KMS-11 (cell line): ENCODE measurements around the gene WDR46.

Source experiments
- H2AFZ ChIP-seq: fragments of 200-600 bp; sonication (generic); 2 replicates; pipeline ENCODE4 v1.6.1; 2016; ENCODE audit warnings: antibody characterized with exemption, mixed run types, low read depth
- H3K27ac ChIP-seq: fragments of 200-600 bp; sonication (generic); 2 replicates; pipeline ENCODE4 v1.6.1; 2016; ENCODE audit warnings: mild to moderate bottlenecking, mixed run types
- H3K27me3 ChIP-seq: fragments of 200-600 bp; sonication (generic); 2 replicates; pipeline ENCODE4 v1.6.1; 2017; ENCODE audit warnings: mild to moderate bottlenecking, low read depth, mixed run types, moderate library complexity; ENCODE audit not compliant: insufficient read depth
- H3K36me3 ChIP-seq: fragments of 200-600 bp; sonication (generic); 2 replicates; pipeline ENCODE4 v1.6.1; 2017; ENCODE audit warnings: mild to moderate bottlenecking, mixed run types; ENCODE audit not compliant: insufficient read depth
- H3K4me1 ChIP-seq: fragments of 200-600 bp; sonication (generic); 2 replicates; pipeline ENCODE4 v1.6.1; 2016; ENCODE audit warnings: mild to moderate bottlenecking, low read depth, mixed run types; ENCODE audit not compliant: poor library complexity, severe bottlenecking
- H3K4me2 ChIP-seq: fragments of 200-600 bp; sonication (generic); 2 replicates; pipeline ENCODE4 v1.7.0; 2016; ENCODE audit warnings: mild to moderate bottlenecking, mixed run types
- H3K4me3 ChIP-seq: fragments of 200-600 bp; sonication (generic); IDR thresholded peaks from 2 replicates; pipeline ENCODE4 v1.6.1; 2017; ENCODE audit warnings: low read depth, low read length, mixed read lengths; ENCODE audit not compliant: insufficient read depth
- H3K79me2 ChIP-seq: fragments of 200-600 bp; sonication (generic); 2 replicates; pipeline ENCODE4 v1.6.1; 2016; ENCODE audit warnings: low read depth, mixed run types; ENCODE audit not compliant: insufficient read depth
- H3K9ac ChIP-seq: fragments of 200-600 bp; sonication (generic); 2 replicates; pipeline ENCODE4 v1.6.1; 2016; ENCODE audit warnings: mild to moderate bottlenecking, mixed run types
- H4K20me1 ChIP-seq: fragments of 200-600 bp; sonication (generic); 2 replicates; pipeline ENCODE4 v1.6.1; 2016; ENCODE audit warnings: mild to moderate bottlenecking, mixed run types; ENCODE audit not compliant: insufficient read depth
- CTCF ChIP-seq: fragments of 200-600 bp; sonication (generic); conservative IDR thresholded peaks from 2 replicates; pipeline ENCODE4 v1.6.1; 2017; ENCODE audit warnings: low read depth, mild to moderate bottlenecking, antibody characterized with exemption, low read length, moderate library complexity, mixed read lengths

Gene WDR46

GRCh38 chr6:33288921-33289783 lies at the start of gene WDR46, which contains the start of gene PFDN6:
WDR46 (minus strand) TSS chr6:33289239; CDS start chr6:33289170, 69 bp downstream.
PFDN6 (plus strand) TSS chr6:33289601; CDS start chr6:33289857, 256 bp downstream.
- Histone ChIP-seq H3K4me3 (peak within 1 kb of the TSS; percentile 22), H2AFZ (peak within 1 kb of the TSS; percentile 40), H3K27me3 (no peaks in the 10 kb centered on the region), H3K36me3 (no peaks in the 10 kb centered on the region; the same call in 1 of the 2 replicates), H3K9ac (peak within 1 kb of the TSS; percentile 40; the same call in 1 of the 2 replicates), H3K4me2 (peak within 1 kb of the TSS; percentile 96), H3K4me1 (peaks cover 18% of the 10 kb centered on the region), H4K20me1 (no peaks in the 10 kb centered on the region), H3K27ac (peak within 1 kb of the TSS; percentile 4; the same call in 1 of the 2 replicates), H3K79me2 (peaks cover 23% of the 10 kb centered on the region; the same call in 1 of the 2 replicates)
- no peak for TF ChIP-seq CTCF

DNA sequence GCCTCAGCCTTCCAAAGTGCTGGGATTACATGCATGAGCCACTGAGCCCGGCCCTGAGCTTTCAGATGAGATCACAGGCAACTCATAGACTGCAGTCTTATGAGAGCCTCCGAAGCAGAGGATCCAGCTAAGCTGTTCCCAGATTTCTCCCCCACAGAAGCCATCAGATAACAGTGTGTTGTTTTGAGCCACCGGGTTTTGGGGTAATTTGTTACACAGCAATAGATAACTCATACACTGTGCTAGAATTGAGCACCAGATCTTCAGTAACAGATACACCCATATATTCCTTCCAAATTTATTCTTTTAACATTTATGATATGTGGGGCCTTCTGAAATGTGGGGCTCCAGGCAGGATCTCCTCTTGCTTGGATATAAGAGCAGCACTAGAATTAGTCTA lies 47.5 kb upstream of the WDR46 start:
- H3K27me3 ChIP-seq = no peaks in the 10 kb centered on the region; the same call in 1 of the 2 replicates
- H3K4me1 ChIP-seq = peaks cover 4% of the 10 kb centered on the region
- no peak overlapping the region for H3K4me3 ChIP-seq
- H3K79me2 ChIP-seq = no peaks in the 10 kb centered on the region
- no peaks in the 10 kb centered on the region for H4K20me1 ChIP-seq
- H3K27ac ChIP-seq = no peak overlapping the region
- no peak overlapping the region for H3K9ac ChIP-seq
- no peak overlapping the region for H2AFZ ChIP-seq
- H3K36me3 ChIP-seq = no peaks in the 10 kb centered on the region
- no peak overlapping the region for H3K4me2 ChIP-seq
- no peak for TF ChIP-seq CTCF

DNA sequence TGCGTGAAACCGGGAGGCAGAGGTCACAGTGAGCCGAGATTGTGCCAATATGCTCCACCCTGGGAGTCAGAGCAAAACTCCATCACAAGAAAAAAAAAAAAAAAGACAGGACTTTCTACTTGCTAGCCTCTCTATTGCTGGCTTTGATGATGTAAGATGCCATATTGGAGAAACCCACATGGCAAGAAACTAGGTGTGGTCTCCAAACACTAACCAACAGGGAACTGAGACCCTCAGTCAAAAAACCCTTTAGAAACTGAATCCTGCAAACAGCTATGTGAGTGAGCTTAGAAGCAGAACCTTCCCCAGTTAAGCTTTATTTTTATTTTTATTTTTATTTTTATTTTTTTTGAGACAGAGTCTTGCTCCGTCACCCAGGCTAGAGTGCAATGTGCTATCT lies 46.9 kb upstream of the WDR46 start:
- H3K36me3 ChIP-seq = no peaks in the 10 kb centered on the region
- no peak overlapping the region for H3K27ac ChIP-seq
- no peaks in the 10 kb centered on the region; the same call in 1 of the 2 replicates for H3K27me3 ChIP-seq
- peaks cover 4% of the 10 kb centered on the region for H3K4me1 ChIP-seq
- no peaks in the 10 kb centered on the region for H4K20me1 ChIP-seq
- no peak overlapping the region for H3K9ac ChIP-seq
- no peak overlapping the region for H3K4me3 ChIP-seq
- no peak for TF ChIP-seq CTCF
- no peak overlapping the region for H2AFZ ChIP-seq
- no peak overlapping the region for H3K4me2 ChIP-seq
- H3K79me2 ChIP-seq = no peaks in the 10 kb centered on the region

GRCh38 chr6:33333666-33334065 lies 44.6 kb upstream of the WDR46 start:
- Histone ChIP-seq H3K4me3 (no peak overlapping the region), H3K9ac (no peak overlapping the region), H3K4me2 (no peak overlapping the region), H3K79me2 (no peaks in the 10 kb centered on the region), H3K4me1 (no peaks in the 10 kb centered on the region), H3K27ac (no peak overlapping the region), H3K36me3 (no peaks in the 10 kb centered on the region), H3K27me3 (no peaks in the 10 kb centered on the region; the same call in 1 of the 2 replicates), H2AFZ (no peak overlapping the region), H4K20me1 (no peaks in the 10 kb centered on the region)
- TF ChIP-seq CTCF = no peak
